Measurements from ENCODE around the gene KLHL15.

DNA sequence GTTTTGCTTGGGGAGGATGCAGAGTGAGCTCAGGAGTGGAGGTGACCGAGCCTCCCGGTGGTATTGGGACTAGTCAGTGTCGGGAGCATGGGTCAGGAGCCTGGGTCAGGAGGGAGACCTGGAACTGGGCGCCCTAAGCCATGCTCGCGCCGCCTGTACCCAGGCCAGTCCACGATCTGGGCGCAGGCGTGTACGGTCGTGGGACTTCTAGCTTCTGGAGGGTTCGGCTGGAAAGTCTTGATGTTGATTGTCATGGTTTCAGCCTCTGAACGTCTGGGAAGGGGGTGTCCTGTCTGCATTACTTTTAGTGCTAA, 28.0 kb upstream of the KLHL15 start:
- TF ChIP-seq CEBPB (IDR thresholded peaks at IDR 0.05; ENCODE audit: low read depth, low read length) (no peak), MAFK (IDR thresholded peaks at IDR 0.05; ENCODE audit: low read depth, low read length) (no peak), RCOR1 (IDR thresholded peaks at IDR 0.05; ENCODE audit: insufficient replicate concordance, low read length) (no peak), RAD21 (IDR thresholded peaks at IDR 0.05; ENCODE audit: low read length) (no peak), POLR2A (IDR thresholded peaks at IDR 0.05; ENCODE audit: low read depth, low read length) (no peak), ELK1 (IDR thresholded peaks at IDR 0.05; ENCODE audit: borderline replicate concordance, low read depth, low read length) (no peak), RFX5 (IDR thresholded peaks at IDR 0.05; ENCODE audit: low read depth, low read length) (no peak), SMC3 (IDR thresholded peaks at IDR 0.05; ENCODE audit: low read depth, low read length) (no peak)
- TF ChIP-seq, protein P1, sequence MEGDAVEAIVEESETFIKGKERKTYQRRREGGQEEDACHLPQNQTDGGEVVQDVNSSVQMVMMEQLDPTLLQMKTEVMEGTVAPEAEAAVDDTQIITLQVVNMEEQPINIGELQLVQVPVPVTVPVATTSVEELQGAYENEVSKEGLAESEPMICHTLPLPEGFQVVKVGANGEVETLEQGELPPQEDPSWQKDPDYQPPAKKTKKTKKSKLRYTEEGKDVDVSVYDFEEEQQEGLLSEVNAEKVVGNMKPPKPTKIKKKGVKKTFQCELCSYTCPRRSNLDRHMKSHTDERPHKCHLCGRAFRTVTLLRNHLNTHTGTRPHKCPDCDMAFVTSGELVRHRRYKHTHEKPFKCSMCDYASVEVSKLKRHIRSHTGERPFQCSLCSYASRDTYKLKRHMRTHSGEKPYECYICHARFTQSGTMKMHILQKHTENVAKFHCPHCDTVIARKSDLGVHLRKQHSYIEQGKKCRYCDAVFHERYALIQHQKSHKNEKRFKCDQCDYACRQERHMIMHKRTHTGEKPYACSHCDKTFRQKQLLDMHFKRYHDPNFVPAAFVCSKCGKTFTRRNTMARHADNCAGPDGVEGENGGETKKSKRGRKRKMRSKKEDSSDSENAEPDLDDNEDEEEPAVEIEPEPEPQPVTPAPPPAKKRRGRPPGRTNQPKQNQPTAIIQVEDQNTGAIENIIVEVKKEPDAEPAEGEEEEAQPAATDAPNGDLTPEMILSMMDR (conservative IDR thresholded peaks at IDR 0.05; ENCODE audit: low read depth, low read length), result no peak
